Measurements from ENCODE around the gene ATOH8.

GRCh38 chr2:85708641-85709040 lies 45.1 kb upstream of the ATOH8 start:
- TF ChIP-seq YY1 (IDR thresholded peaks at IDR 0.05; ENCODE audit: low read depth) (no peak), CTCF (IDR thresholded peaks at IDR 0.05) (no peak), REST (IDR thresholded peaks at IDR 0.05; ENCODE audit: low read depth, low read length) (no peak), POLR2AphosphoS5 (IDR thresholded peaks at IDR 0.05; ENCODE audit: low read depth, low read length) (no peak), RFX5 (IDR thresholded peaks at IDR 0.05; ENCODE audit: low read length) (no peak), SMC3 (IDR thresholded peaks at IDR 0.05; ENCODE audit: low read depth, low read length) (no peak), NRF1 (IDR thresholded peaks at IDR 0.05; ENCODE audit: low read depth, low read length) (no peak), GATA2 (CRISPR knock-in tag; IDR thresholded peaks at IDR 0.05) (no peak), ZBTB33 (IDR thresholded peaks at IDR 0.05; ENCODE audit: borderline replicate concordance, low read depth) (no peak), EP300 (IDR thresholded peaks at IDR 0.05; ENCODE audit: borderline replicate concordance in 1 of 2, low read depth in 1 of 2, low read length in 1 of 2) (no peak), NFIC (IDR thresholded peaks at IDR 0.05; ENCODE audit: borderline replicate concordance) (no peak)

Data from SK-N-SH (cell line).